Left forelimb (tissue), 1 donor: Measurements from ENCODE around the gene ZNF235.
"Not testable (repeated sequence)": the region's sequence is repeated elsewhere in the genome, so short reads cannot be mapped to it uniquely, and the experiment has no call there.

ENCODE experiments used
- DNase-seq: peaks from one replicate; pipeline ENCODE4 v3.0.0-alpha.2; 2018; ENCODE audit warnings: low spot score

The ZNF235 gene

DNA sequence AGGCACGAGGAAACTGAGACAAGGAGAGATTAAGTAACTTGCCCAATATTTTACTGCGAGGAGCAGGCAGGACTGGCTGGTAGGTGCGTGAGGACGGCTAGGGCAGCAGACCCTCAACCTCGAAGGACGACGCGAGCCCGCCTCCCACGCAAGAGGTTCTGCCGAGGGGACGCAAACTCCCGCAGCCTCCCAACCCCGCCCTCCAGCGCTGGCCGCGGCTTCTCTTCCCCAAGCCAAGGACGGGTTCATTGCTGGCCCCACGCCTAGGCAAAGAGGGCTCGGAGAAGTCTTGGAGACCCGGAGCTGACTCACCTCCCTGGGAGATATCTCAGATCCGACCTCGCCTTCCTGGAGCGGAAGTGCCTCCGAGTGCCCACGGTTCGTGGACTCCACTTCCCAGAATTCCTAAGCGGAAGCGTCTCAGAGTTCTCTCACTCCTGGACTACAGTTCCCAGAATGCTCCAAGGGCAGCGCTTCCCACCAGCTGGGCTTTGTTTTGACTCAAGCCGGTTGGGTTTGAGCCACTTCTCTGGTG, at the start of gene ZNF235:
TSS of gene ZNF235 (minus strand) at position 367 of the 535 bp plus-strand sequence. CDS start 1,621 bp downstream, outside the sequence.
- DNase-seq, result peak; percentile 91

DNA sequence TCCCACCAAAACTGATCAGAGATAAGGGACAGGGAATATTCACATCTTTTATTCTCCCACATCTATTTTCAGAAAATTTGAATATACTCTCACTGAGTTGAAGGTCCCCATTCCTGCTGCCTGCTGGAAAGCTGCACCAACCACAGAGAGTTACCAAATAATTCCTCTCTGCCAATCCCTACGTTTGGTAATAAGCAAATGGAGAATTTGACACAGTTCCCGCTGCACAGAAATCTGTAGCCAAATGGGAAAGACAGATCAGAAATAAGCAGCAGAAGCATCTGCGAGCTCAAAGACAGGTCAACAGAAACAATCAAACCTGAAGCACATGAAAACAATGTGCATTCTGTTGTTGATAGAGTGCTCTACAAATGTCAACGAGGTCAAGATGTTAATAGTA, 41.7 kb upstream of the ZNF235 start:
- no peak for DNase-seq

DNA sequence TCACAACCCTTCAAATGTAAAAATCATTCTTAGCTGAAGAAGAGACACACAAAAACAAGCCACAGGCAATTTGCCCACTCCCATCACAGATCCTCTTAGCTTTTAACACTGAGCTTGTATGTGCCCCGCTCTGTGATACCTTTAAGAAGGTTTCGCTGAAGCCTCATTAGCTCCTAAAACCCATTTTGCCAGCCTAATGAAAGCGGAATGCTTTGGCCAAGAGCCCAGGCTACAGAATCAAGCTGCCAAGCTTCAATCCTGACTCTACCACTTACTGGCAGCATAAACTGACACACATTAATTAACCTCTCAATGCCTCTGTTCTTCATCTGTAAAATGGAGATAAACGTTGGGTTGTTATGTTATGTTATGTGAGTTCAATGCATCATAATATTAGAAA, 41.1 kb upstream of the ZNF235 start:
- DNase-seq, result no peak

DNA sequence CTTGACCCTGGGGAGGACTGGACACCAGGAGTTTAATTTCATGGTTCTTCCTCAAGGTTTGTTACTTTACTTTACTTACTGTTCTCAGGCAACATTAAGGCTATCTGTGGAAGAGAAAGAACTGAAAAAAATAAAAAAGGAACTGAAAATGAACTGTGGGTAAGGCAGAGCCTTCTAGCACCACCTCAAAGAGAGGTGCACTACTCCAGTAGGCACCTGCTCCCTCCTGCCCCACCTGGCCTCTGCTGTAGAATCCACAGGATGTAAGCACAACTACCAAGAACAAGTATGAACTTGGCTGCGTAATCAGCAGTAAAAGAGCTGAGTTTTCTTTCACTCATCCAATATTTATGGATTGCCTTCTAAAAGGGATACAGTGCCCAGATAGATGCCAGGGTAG, 39.4 kb upstream of the ZNF235 start:
- no peak for DNase-seq

DNA sequence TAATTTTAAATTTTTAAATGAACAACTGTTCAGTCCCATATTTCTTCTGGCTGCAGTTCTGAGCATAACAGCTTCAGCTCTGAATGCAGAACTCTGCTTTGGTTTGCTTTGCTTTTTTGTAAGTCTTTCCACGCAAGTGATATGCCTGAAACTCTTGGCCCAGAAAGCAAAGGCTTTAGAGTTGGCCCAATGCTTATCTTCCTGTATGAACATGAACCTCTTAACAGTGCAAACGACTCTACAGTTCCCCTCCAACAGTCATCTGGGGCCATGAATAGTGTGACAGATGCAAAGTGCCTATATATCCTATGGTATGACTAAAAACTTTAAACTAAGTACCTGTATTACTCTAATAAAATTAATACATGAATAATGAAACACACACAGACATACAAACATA, 37.0 kb upstream of the ZNF235 start:
- no peak for DNase-seq

DNA sequence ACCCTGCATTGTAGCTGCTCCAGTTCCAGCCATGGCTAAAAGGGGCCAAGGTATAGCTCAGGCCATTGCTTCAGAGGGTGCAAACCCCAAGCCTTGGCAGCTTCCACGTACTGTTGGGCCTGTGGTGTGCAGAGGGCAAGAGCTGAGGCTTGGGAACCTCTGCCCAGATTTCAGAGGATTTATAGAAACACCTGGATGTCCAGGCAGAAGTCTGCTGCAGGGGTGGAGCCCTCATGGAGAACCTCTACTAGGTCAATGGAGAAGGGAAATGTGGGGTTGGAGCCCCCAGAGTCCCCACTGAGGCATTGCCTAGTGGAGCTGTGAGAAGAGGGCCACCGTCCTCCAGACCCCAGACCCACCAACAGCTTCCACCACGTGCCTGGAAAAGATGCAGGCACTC, 29.8 kb upstream of the ZNF235 start:
- not testable (repeated sequence) for DNase-seq

DNA sequence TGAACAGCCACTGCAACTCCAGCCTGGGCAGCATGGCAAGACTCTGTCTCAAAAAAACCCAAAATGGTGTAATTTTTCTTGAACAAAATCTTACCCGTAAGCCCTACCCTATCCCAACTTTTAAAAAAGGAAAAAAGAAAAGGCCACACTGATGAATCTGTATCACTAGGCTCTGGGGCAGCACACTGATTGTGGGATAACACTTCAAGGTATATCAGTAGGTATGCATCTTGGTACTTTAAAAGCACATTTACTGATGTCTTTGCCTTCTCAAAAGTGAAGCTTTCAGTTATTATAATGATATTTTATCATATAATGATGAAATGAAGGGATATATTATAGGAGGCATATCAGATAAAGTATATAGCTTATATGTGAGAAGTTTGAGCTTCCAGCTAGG, 27.3 kb upstream of the ZNF235 start:
- DNase-seq, result no peak

DNA sequence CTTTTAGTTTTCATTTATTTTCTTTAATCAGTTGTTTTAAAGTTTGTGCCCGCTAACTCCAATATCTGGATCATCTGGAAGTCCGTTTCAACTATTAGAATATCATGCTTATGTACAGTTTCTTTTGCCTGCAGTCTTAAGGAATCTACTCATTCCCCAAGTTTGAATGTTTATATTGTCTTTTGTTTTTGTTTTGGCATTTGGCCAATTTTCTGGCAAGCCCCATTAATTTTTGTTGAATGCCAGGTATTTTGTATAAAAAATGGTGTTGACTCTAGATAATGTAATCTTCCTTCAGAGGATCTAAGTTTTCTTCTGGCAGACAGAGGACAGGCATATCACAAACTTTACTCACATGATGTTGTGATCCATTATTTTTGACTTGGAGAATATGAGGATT, 11.1 kb upstream of the ZNF235 start:
- no peak for DNase-seq

DNA sequence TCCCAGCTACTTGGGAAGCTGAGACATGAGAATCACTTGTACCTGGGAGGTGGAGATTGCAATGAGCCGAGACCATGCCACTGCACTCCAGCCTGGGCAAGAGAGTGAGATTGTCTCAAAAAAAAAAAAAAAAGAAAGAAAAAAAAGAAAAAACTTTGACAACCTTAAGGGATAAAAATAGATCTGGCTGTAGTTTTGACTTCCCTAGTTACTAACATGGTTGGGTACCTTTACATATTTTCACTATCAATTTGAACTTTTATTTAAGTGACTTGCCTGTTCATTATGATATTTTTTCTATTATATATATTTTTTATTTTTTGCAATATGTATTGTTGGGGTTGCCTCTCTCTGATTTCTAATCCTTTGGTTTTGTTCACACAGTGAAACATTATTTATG, 8.4 kb upstream of the ZNF235 start:
- DNase-seq, result no peak

DNA sequence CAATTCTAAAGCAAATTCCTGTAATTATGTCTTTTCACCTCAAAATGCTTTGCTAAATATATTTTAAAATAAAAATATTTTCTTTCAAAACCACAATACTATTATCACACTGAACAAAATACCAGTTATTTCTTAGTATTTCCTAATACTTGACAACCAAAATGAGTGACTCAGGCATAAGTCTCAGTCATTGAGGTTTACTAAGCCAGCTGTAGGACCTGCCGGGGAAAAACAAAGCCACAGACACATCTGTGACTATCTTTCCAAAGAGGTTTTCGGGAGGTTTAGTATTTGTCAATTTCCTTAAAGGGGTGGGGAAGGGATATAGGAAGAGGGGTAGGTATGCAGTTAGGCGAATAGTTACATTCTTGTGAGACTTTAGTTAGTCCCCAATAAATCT, 3.2 kb upstream of the ZNF235 start:
- no peak for DNase-seq

DNA sequence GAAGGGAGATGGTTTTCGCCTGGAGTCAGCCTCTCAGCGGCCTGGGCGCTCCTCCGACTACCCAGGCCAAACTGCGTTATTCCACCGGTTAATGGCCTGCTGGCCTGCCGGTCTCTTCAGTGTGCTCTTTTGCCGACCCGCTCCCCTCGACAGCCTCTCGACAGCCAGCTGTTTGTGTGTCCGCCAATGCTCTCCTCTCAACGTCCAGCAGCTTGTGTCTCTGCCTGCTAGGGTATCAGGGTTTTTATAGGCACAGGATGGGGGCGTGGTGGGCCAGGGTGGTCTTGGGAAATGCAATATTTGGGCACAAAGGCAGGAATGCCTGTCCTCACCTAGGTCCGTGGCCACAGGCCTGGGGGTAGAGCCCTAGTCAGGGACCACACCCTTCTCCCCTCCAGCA, 1.5 kb upstream of the ZNF235 start:
- DNase-seq, result no peak

DNA sequence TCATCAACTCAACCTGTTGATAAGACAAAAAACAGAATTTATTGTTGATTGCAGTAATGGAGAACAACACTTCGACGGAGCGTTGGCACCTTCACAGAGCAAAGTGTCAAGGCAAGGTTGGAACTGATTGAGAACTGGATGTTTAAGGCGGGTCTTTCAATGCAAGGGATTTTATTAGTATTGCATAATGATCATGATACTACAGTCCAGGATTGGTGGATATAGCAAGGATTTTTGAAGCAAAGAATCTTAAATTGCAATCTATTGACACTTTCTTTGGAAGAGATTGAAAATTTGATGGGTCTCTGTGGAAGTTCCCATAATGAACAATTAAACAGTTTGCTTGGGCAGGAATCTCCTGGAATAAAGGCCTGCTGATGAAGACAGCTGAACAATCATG, 632 bp upstream of the ZNF235 start:
- DNase-seq, result no peak

DNA sequence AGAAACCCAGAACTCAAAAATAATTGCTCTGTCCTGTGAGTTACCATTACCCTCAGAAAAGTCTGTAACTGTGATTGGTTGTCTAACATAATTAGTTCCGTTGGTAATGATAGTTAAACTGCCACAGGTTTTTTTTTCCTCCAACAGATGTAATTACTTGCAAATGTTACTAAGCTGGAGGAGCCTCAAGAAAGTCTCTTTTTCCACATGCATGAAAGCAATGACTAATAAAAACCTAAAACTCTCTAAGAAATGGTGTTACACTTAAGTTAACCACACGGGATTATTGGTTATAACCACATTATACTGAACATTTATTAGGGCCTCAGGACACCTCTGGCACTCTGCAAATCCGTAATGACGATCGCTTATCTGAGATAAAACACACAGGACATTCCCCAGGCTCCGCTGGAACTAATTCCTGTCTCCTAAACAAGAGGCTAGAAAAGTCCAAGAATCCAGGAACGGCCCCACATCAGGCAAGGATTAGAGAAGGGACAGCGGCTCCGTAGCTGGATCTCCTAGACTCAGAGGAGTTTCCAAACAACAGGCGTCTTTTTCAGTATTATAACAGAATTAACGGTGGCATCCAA, 753 bp downstream of the ZNF235 start:
- DNase-seq, result no peak

DNA sequence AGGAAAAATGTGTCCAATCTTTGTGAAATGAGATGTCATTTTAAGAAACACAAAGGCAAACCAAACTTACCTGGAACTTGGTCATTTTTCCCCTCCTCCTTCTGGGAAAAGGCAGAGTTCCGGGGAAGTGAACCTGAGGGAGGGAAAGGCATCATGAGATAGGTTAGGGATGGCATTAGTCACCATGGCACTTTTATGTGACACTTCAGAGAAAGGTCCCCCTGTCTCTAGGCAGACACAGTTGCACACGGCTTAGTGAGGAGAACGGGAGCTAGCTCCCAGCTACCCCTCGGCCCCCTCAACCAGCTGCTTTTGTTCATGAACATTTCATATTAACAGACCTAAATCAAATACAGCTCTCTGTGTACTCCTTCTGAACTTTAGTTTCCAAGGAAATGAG, 1.5 kb downstream of the ZNF235 start:
- DNase-seq, result no peak

DNA sequence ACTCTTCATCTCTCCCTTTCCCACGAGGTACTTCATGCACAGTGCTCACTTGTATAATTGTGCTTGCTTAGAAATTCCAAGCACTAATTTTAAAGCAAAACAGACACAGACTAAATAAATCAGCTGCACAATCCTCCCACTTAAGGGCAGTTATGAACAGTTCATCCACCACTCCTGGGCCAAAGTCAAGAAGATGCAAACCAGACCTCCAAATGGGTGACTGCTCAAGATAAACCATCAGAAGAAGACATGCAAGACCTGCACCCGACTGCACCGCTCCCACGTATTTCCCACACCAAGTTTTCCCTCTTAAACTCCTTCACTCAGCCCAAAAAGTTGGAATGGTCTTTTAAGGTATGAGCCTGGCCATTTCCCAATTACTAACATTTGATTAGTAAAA, 19.9 kb downstream of the ZNF235 start:
- no peak for DNase-seq

DNA sequence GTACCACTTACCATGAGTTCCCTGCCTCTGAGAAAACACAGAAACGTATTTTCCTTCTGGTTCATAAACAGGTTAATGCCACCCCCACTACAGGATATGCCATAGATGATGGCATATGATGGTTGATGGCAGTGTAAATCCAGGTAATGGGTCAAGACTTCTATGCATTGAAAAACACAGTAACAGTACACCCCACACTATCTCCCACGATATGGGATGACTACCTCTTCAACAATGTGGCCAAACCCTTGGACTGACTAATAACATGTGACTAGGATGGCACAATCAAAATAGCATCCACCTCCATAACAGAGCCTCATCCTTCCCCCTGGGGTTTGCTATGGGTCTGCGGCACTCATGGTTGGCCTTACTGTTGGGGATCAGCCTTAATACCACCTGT, 22.0 kb downstream of the ZNF235 start:
- DNase-seq, result no peak

DNA sequence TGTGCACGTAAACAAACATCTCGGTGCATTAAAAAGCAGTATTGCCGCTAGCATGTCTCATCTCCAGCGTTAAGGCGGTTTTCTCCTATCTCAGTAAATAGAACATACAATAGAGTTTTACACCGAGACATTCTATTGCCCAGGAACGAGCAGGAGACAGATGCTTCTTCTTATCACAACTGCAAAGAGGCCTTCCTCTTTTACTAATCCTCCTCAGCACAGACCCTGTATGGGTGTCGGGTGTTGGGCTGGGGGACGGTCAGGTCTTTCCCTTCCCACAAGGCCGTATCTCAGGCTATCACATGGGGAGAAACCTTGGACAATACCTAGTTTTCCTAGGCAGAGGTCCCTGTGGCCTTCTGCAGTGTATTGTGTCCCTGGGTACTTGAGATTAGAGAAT, 23.9 kb downstream of the ZNF235 start:
- no peak for DNase-seq

DNA sequence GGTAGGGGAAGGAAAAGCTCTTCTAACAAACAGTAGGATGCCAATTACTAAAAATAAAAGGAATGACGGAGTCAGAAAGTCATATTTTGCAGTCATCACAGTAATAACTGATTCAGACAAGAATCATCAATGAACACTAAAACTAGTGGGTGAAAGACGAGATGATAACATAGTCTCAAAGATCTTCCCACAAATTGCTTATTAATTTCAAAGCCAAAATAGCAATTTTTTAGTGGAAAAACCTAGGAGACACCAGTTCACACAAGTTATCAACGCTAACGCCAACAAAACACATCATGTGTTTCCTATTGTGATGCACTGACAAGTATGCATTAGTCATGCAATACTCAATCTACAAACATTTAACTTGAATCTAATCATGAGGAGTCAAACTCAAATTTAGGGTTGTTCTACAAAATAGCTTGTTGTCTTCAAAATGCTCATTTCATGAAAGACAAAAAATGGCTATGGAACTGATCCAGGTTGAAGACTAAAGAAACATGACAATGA, 26.6 kb downstream of the ZNF235 start:
- no peak for DNase-seq

DNA sequence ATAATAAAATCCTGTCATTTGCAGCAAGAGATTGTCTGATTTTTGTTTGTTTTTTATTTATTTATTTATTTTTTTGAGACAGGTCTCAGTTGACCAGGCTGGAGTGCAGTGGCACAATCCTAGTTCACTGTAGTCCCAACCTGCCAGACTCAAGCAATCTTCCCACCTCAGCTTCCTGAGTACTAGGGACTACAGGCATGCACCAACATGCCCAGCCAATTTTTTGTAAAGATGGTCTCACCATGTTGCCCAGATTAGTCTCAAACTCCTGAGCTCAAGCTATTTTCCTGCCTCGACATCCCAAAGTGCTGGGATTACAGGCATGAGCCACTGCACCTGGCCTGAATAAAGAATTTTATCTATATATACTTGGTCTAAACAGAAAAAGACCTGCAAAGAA, 27.5 kb downstream of the ZNF235 start:
- DNase-seq, result no peak

DNA sequence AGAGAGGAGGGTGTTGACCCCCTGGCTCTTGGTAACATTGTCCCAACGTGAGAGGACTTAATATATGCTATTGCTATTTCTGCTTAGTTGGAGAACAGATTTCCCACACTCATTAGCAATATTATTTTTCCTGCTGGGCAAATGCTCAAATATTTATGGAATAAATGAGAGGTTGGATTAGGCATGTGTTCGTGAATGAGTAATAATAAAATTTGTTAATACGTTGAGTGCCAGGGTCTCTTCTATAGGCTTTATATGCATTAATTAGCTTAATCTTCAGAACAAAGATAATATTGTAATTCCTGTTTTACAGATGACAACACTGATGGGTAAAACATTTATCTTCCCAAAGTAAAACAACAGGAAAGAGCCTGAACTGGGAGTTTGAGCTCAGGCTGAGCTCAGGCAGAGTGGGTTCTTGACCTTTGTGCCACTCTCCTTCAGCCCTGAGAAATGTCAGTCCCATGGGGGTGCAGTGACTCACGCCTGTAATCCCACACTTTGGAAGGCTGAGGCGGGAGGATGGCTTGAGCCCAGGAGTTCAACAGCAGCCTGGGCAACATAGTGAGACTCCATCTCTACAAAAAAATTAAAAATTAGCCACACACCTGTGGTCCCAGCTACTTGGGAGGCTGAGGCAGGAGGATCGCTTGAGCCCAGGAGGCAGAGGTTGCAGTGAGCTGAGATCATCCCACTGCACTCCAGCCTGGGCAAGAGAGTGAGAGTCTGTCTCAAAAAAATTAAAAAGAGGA, 44.0 kb downstream of the ZNF235 start:
- DNase-seq, result no peak

DNA sequence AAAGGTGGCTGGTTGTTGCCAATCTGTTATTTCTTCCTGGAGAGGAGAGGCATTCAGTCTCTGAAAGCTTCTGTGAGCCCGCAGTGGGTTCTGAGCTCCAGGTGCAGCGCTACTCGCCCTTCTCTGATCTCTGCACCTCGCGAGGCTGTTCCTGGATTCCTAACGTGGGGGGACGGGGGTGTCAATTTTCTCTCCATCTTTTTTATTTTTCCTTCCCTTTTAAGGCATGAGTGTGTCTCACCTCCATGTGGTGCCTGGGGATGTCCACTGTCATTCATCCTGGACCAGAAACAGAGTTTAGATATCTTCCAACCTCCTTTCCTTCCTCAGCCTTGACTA, 44.5 kb downstream of the ZNF235 start:
- no peak for DNase-seq

DNA sequence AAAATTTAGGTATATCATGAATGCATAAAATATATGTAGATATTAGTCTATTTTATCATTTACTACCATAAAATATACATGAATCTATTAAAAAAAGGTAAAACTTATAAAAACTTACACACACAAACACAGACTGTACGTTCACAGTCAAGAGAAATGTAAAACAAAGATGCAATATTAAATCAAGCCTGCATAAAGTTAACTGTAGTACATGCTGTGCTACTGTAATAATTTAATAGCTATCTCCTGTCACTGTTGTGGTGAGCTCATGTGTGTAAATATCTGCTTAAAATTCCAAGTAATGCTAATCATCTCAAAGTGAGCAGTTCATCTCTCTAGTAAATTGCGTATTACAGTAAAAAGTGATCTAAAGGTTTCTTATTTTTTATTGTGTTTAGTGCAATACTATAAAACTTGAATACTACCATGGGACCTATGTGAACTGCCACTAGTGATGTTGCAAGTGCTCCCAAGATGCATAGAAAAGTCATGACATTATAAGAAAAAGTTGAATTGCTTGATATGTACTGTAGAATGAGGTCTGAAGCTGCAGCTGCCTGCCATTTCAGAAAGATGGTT, 45.9 kb downstream of the ZNF235 start:
- DNase-seq, result no peak

DNA sequence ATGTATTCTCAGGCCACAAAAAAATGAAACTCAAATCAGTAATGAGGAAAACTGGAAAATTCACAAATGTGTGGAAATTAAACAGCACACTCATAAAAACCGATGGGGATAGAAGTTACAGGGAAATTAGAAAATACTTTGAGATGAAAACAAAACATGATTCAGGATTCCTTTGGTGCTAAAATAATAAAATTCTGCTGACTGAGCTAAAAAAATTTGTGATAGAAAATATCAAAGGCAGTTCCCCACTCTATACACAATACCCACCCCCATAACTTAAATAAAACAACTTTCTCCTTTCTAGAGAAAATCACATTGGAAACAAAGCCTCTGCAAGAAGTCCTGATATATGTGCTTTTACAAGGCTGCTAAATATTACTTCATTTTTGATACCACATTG, 46.7 kb downstream of the ZNF235 start:
- DNase-seq, result no peak
